Measurements from ENCODE around the gene FBXL3.

GRCh38 chr13:76955661-76956060 lies 71.3 kb downstream of the FBXL3 start:
- TF ChIP-seq, protein P1, sequence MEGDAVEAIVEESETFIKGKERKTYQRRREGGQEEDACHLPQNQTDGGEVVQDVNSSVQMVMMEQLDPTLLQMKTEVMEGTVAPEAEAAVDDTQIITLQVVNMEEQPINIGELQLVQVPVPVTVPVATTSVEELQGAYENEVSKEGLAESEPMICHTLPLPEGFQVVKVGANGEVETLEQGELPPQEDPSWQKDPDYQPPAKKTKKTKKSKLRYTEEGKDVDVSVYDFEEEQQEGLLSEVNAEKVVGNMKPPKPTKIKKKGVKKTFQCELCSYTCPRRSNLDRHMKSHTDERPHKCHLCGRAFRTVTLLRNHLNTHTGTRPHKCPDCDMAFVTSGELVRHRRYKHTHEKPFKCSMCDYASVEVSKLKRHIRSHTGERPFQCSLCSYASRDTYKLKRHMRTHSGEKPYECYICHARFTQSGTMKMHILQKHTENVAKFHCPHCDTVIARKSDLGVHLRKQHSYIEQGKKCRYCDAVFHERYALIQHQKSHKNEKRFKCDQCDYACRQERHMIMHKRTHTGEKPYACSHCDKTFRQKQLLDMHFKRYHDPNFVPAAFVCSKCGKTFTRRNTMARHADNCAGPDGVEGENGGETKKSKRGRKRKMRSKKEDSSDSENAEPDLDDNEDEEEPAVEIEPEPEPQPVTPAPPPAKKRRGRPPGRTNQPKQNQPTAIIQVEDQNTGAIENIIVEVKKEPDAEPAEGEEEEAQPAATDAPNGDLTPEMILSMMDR (IDR thresholded peaks at IDR 0.05) = no peak
- no peak for TF ChIP-seq POLR2A (IDR thresholded peaks at IDR 0.05)

Data from esophagus squamous epithelium (tissue), 4 donors.